Vagina (tissue), 2 donors: ENCODE results near the gene OR9I1. TPM values are rescaled to one million over a fixed set of nuclear protein-coding genes. Genes with fewer than 3 reads are reported as not detected.

Experiments used
- DNase-seq, 2 donors: peaks; one replicate each; pipeline ENCODE4 v3.0.0-alpha.2; 2017; ENCODE audit errors: extremely low spot score in 2 of 2
- H3K27ac ChIP-seq: fragments of 200-600 bp; sonication (generic); one replicate; pipeline ENCODE4 v1.5.1; 2019
- H3K27me3 ChIP-seq: fragments of 200-600 bp; sonication (generic); one replicate; pipeline ENCODE4 v1.5.1; 2019
- H3K36me3 ChIP-seq, 2 donors: fragments of 200-600 bp; sonication (generic); one replicate each; pipeline ENCODE4 v1.5.1; 2017 to 2019
- H3K4me1 ChIP-seq: fragments of 200-600 bp; sonication (generic); one replicate; pipeline ENCODE4 v1.5.1; 2019
- H3K4me3 ChIP-seq, 2 donors: fragments of 200-600 bp; sonication (generic); 1 replicate in 1 of 2; 2 replicates in 1 of 2; pipeline ENCODE4 v1.5.1; 2016 to 2019
- H3K9me3 ChIP-seq: fragments of 200-600 bp; sonication (generic); one replicate; pipeline ENCODE4 v1.5.1; 2019
- CTCF ChIP-seq, 3 experiments: fragments of 450-650 bp in 2 of 3; fragments of 200-600 bp in 1 of 3; sonication (generic) in 1 of 3; IDR thresholded peaks; one replicate each; pipeline ENCODE4 v1.5.1; 2017 to 2019; ENCODE audit warnings: antibody characterized with exemption in 3 of 3, mild to moderate bottlenecking in 2 of 3, moderate library complexity in 2 of 3
- POLR2A ChIP-seq, 2 donors: fragments of 450-650 bp; IDR thresholded peaks; one replicate each; pipeline ENCODE4 v1.6.1; 2017; ENCODE audit warnings: antibody characterized with exemption in 2 of 2, mild to moderate bottlenecking in 2 of 2, moderate library complexity in 2 of 2
- POLR2AphosphoS5 ChIP-seq, 2 donors: sonication (generic); formaldehyde crosslinking; IDR thresholded peaks; one replicate each; pipeline ENCODE4 v1.9.0; 2017; ENCODE audit warnings: antibody characterized with exemption in 2 of 2, mild to moderate bottlenecking in 2 of 2, low read depth in 1 of 2; ENCODE audit not compliant: insufficient read depth in 1 of 2
- intact Hi-C: fragments of 100-400 bp; cut with DNase I; formaldehyde crosslinking; loops from one replicate; pipeline ENCODE4 v1.15.1; 2023
- total RNA-seq: library from RNA; depleted of rRNA; stranded (reverse); fragments of >200 nt; gene quantifications from one replicate; pipeline ENCODE4 v1.2.3, GENCODE V29; 2016

Gene OR9I1, protein sequence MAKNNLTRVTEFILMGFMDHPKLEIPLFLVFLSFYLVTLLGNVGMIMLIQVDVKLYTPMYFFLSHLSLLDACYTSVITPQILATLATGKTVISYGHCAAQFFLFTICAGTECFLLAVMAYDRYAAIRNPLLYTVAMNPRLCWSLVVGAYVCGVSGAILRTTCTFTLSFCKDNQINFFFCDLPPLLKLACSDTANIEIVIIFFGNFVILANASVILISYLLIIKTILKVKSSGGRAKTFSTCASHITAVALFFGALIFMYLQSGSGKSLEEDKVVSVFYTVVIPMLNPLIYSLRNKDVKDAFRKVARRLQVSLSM
- not detected for total RNA-seq

- DNase-seq: no peak
- Histone ChIP-seq H3K4me3 (no peak within 1 kb of the TSS), H3K27me3 (no peaks in the 10 kb centered on the region), H3K4me1 (no peaks in the 10 kb centered on the region), H3K9me3 (no peaks in the 10 kb centered on the region), H3K27ac (no peak within 1 kb of the TSS), H3K36me3 (no peaks in the 10 kb centered on the region)
- intact Hi-C loops: no loop called here
- TF ChIP-seq POLR2AphosphoS5 (IDR thresholded peaks at IDR 0.05; ENCODE audit: insufficient read depth in 1 of 2, low read depth in 1 of 2): no peak
- TF ChIP-seq POLR2A (IDR thresholded peaks at IDR 0.05): no peak
- no peak for TF ChIP-seq CTCF (IDR thresholded peaks at IDR 0.05)
Measured at GRCh38 chr11:58125469-58125868, at the start of gene OR9I1. Gene OR9I1, minus strand, starts transcription at chr11:58125530. Its CDS starts 6,086 bp downstream, at chr11:58119444.

DNA sequence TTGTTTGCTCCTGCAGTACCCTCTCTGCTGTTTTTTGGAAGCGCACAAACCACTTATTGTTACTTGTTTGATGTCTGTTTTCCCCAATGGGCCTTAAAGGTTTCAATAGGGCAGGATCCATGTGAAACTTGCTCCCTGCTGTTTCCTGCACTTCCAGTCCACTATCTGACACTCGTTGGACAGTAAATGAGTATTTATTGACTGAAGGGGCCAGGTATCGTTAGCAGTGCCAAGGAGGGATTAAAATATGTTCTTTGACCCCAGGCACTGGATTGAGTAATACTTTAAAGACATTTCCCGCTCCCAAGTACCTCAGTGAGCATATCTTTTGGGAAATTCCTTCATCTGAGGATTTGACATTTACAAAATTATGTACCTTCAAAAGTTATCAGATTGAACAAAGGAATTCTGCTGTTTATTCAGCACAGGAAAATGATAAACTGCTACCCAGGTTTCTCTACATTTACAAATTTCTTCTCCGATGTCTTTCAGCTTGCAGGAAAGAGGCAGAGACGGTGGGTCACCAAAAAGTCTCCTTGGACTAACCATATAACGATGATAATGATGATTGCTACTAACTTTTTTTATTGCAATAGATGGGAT, 40.3 kb upstream of the OR9I1 start:
- Histone ChIP-seq H3K36me3 (no peaks in the 10 kb centered on the region), H3K4me1 (no peaks in the 10 kb centered on the region), H3K4me3 (no peak overlapping the region), H3K9me3 (no peaks in the 10 kb centered on the region), H3K27me3 (no peaks in the 10 kb centered on the region), H3K27ac (no peak overlapping the region)
- no peak for TF ChIP-seq POLR2A (IDR thresholded peaks at IDR 0.05)
- no peak for TF ChIP-seq CTCF (IDR thresholded peaks at IDR 0.05)
- no peak for TF ChIP-seq POLR2AphosphoS5 (IDR thresholded peaks at IDR 0.05; ENCODE audit: insufficient read depth in 1 of 2, low read depth in 1 of 2)
- intact Hi-C loops: no loop called here
- no peak for DNase-seq

DNA sequence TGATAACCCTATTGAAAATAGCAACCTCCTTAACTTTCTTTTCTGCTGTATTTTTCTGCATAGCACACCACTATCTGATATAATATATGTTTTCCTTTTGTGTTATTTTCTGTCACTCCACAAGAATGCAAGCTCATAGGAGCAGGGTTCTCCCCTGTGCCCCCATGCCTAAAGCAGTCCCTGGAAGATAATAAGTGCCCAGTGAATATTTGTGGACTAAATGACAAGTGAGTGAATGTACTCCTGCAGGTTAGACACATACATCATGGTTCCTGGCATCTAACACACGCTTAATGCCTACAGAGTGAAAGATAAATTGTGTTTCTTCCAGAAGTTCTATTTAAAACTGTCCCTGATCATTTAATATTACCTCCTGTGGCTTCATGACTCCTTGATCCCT, 39.7 kb upstream of the OR9I1 start:
- no peak for TF ChIP-seq POLR2A (IDR thresholded peaks at IDR 0.05)
- TF ChIP-seq POLR2AphosphoS5 (IDR thresholded peaks at IDR 0.05; ENCODE audit: insufficient read depth in 1 of 2, low read depth in 1 of 2): no peak
- no peak for TF ChIP-seq CTCF (IDR thresholded peaks at IDR 0.05)
- intact Hi-C loops: no loop called here
- Histone ChIP-seq H3K27me3 (no peaks in the 10 kb centered on the region), H3K9me3 (no peaks in the 10 kb centered on the region), H3K4me1 (no peaks in the 10 kb centered on the region), H3K27ac (no peak overlapping the region), H3K36me3 (no peaks in the 10 kb centered on the region), H3K4me3 (no peak overlapping the region)
- DNase-seq: no peak

DNA sequence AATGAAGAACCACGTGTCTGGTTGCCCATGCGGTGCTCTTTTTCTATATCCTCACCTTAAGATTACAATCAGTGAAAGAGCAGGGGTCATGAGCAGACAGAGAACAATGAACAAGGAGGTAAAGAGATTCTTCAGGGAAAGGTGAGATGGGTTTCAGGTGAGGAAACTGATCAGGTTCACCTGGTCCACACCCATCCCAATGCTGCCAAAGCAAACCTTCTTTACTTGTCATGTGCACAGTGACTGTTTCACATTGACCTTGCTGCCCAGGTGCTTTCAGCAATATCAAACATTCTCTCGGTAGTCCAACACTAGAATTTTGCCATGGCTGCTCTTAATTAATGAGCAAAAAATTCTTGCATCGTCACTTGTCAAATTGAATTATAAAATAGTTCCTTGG, 39.1 kb upstream of the OR9I1 start:
- H3K4me1 ChIP-seq: no peaks in the 10 kb centered on the region
- no peaks in the 10 kb centered on the region for H3K9me3 ChIP-seq
- H3K27me3 ChIP-seq: no peaks in the 10 kb centered on the region
- no peak overlapping the region for H3K4me3 ChIP-seq
- no peak for DNase-seq
- no peaks in the 10 kb centered on the region for H3K36me3 ChIP-seq
- no peak for TF ChIP-seq CTCF (IDR thresholded peaks at IDR 0.05)
- intact Hi-C loops: no loop called here
- H3K27ac ChIP-seq: no peak overlapping the region

DNA sequence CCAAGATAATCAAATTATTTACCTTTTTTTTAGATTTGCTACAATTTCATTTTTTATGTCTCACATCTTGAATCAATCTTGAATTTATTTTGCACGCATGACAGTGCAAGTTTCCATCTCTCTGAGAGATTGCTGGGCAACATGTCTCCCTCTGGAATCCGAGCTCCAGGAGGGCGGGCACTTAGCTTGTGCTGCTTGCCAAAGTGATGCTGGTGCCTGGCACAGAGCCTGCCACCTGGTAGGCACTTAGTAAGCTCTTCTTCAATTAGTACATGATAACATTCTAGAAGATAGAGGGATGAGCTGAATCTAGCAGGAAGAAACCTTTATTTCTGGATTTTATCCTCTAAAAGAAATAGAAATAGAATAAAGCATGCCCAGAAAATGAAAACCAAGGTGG, 27.5 kb upstream of the OR9I1 start:
- no peak overlapping the region for H3K4me3 ChIP-seq
- intact Hi-C loops: no loop called here
- H3K9me3 ChIP-seq: no peaks in the 10 kb centered on the region
- no peak overlapping the region for H3K27ac ChIP-seq
- H3K27me3 ChIP-seq: no peaks in the 10 kb centered on the region
- H3K4me1 ChIP-seq: no peaks in the 10 kb centered on the region
- TF ChIP-seq CTCF (IDR thresholded peaks at IDR 0.05): no peak
- TF ChIP-seq POLR2AphosphoS5 (IDR thresholded peaks at IDR 0.05; ENCODE audit: insufficient read depth in 1 of 2, low read depth in 1 of 2): no peak
- no peaks in the 10 kb centered on the region for H3K36me3 ChIP-seq
- no peak for DNase-seq
